ENCODE data around the gene KRTAP2-3.
"Not testable (repeated sequence)": the region's sequence is repeated elsewhere in the genome, so short reads cannot be mapped to it uniquely, and the experiment has no call there.

KRTAP2-3 gene, protein sequence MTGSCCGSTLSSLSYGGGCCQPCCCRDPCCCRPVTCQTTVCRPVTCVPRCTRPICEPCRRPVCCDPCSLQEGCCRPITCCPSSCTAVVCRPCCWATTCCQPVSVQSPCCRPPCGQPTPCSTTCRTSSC
- total RNA-seq: 0 reads per million in 2 donors

DNA sequence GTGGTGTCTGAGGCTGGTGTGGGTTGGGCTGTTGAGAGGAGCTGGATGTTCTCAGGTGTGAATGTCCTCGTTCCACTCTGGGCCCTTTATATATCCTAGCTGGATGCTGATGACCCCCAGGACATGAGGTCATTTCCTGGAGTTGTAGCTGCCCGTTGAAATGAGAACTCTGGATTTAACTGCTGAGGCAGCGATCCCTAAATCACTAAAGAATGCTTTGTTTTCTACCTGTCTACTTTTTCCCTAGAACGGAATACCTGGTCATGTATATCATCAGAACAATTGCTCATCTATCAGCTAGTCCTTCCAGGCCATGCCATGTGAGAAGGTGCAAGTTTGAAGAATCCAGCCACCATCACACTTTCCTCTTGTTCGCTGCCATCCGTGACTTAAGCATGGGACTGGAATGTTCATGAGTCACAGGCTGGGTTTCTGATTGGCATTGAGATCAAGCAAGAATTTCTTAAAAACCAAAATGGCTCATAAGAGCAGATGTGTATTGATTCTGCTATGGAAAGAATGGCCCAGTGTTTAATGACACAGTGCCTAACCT, at the start of gene KRTAP2-3:
Gene KRTAP2-3, minus strand, starts transcription at position 63 of the 553 bp plus-strand sequence. CDS start 64 bp downstream, outside the sequence.
- DNase-seq: no peak

DNA sequence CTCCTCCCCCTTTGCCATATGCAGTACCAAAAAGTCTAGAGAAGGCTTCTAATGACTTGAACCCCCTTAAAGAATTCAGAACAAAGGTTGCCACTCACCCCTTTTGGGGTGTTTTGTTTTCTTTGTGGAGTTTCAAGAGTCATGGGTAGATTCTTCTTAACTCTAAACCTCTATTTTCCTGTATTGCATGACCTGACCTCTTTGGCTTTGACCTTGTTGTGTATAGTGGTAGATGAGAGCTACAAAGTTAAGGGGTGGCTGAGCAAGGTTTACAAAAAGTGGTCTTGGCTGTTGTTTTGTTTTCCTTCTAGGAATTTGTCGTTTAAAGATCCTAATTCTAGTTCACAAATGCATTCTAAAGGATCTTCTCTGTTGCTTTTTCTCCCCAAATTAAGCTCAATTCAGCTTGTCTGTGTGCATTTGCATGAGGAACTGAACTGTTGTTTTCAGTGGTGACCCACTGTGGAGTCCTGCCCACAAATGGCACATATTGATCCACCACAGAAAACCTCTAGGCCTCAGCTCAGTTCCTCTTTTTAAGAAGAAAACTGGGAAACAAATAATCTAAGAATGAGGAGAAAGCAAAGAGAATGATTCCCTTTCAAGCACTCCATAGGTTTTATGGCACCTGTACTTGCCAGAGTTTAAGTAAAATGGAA, 48.9 kb upstream of the KRTAP2-3 start:
- DNase-seq: not testable (repeated sequence)

DNA sequence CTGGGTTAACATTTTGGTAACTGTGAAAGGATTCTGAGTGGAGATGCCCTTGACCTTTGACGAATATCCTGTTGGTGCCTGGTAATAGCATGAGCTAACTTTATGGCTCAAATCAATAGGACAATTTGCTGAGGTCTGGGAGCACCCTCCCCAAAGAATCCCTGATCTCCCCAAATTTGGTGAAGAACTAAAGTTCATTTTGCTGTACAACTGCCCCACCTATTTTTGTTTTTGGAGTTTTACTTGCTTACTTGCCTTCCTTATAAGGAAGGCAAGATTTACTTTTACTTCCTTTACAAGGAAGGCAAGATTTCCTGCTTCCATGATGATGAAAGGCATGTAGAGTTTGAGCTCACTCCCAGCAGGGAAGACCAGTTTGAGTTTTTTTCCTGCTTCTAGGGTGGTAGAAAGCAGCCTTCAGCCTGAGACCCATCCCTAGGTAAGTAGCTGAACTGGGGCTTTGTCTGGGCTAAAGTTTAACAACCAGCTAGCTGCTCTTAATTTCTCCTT, 48.1 kb upstream of the KRTAP2-3 start:
- no peak for DNase-seq

DNA sequence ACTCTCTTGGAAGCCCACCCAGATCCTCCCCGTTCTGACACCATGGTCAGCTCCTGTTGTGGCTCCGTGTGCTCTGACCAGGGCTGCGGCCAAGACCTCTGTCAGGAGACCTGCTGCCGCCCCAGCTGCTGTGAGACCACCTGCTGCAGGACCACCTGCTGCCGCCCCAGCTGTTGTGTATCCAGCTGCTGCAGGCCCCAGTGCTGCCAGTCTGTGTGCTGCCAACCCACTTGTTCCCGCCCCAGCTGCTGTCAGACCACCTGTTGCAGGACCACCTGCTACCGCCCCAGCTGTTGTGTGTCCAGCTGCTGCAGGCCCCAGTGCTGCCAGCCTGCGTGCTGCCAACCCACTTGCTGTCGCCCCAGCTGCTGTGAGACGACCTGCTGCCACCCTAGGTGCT, 45.4 kb upstream of the KRTAP2-3 start, which contains the start of gene KRTAP4-9:
Gene KRTAP4-9, plus strand, starts transcription at position 43 of the 400 bp plus-strand sequence. Its CDS starts 0 bp downstream, at position 43.
- DNase-seq: not testable (repeated sequence)

DNA sequence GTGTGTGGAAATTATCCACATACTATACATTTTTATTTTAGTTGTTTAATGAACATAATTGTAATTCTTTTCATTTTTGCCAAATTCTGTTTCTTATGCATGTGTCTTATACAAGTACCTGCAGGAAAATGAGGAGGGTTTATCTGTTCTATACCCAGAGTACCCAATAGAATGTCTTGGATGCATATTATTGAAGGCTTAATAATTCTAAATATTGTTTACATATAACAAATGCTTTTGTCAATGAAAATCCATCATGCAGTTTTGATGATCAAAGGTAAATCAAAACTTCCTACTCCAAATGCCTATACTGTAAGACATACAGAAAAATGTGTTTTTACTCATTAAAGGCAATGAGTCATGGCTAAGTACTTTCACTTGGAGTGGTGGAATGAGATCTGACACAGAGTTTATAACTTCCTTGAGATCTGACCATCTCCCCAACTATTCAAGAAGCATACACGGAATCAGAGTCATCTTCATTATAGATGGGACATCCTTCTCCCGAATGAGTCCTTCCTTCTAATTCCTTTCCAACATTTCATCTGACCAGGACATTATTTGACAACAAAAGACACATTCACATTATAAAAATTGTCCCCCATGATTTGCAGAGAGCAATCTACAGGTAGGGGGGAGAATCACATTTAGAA, 44.6 kb upstream of the KRTAP2-3 start:
- DNase-seq: not testable (repeated sequence)

DNA sequence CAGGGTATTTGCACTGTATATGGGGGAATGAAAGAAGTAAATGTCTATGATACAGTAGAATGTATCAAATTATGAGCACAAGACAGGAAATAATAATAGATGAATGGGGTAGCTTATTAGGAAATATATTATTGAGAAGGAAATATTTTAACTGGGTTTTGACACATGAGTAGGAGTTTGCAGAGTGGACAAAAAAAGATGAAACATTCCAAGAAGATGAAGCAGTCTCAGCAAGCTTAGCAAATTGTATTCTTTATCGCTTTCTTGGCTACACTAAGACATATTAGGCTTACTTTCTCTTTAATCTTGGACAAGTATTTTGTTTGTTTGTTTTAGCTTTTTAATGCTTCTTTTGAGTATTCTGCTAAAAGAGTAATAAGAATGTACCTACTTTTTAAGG, 44.0 kb upstream of the KRTAP2-3 start:
- no peak for DNase-seq

DNA sequence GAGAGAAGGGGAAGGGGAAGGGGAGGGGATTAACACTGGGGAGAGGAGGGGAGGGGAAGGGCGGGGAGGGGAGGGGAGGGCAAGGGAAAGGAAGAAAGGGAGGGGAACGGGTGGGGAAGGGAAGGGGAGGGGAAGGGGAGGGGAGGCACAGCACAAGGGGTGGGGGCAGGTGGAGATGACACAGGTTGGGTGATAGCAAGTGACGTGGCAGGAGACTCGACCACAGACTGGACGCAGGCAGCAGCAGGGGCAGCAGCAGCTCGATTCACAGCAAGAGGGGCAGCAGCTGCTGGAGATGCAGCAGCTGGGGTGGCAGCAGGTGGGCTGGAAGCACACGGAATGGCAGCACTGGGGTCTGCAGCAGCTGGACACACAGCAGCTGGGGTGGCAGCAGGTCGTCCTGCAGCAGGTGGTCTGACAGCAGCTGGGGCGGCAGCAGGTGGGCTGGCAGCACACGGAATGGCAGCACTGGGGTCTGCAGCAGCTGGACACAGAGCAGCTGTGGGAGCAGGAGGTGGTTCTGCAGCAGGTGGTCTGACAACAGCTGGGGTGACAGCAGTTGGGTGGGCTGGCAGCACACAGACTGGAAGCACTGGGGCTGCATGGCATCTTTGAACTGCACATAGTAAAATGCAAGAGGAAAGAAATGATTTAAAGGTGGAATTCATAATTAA, 41.8 kb upstream of the KRTAP2-3 start, which contains the start of gene KRTAP4-16:
Gene KRTAP4-16, minus strand, starts transcription at position 624 of the 674 bp plus-strand sequence. Its CDS starts 0 bp downstream, at position 624.
- DNase-seq: no peak

DNA sequence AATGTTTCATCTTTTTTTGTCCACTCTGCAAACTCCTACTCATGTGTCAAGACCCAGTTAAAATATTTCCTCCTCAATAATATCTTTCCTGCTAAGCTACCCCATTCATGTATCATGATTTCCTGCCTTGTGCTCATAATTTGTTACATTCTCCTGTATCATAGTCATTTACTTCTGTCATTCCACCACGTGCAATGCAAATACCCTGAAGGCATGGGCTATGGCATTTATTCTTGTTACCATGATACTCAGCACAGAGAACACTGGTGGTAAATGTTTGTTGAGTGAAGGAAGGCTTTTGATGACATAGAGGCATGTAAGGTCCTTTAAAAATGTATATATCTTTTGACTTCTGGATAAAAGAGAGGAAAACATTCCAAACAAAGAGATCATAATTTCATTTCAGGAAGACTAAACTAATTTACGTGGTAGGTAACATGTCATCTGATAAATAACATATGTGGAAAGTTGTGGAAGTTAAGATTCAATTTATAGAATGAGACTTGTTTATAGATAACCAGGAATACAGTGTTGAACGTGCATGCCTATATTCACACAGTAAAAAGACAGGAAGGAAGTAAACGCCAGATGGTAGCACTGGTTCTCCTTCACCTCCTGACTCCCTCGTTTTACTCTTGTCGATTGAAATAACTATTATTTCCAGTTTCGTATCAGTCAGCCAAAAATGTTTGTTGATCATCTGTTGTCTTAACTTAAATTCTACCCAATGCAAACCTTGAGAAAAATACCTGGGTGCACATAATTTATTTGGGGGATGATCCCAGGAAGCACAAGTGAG, 40.0 kb upstream of the KRTAP2-3 start:
- not testable (repeated sequence) for DNase-seq

DNA sequence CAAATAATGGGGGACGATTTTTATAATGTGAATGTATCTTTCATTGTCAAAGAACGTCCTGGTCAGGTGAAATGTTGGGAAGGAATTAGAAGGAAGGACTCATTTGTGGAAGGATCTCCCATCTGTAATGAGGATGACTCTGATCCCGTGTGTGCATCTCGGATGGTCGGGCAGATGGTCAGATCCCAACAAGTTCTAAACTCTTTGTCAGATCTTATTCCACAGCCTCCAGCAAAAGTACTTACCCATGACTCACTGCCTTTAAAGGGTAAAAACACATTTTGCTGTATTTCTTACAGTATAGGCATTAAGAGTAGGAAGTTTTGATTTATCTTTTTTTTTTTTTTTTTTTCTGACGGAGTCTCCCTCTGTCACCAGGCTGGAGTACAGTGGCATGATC, 38.6 kb upstream of the KRTAP2-3 start:
- no peak for DNase-seq

DNA sequence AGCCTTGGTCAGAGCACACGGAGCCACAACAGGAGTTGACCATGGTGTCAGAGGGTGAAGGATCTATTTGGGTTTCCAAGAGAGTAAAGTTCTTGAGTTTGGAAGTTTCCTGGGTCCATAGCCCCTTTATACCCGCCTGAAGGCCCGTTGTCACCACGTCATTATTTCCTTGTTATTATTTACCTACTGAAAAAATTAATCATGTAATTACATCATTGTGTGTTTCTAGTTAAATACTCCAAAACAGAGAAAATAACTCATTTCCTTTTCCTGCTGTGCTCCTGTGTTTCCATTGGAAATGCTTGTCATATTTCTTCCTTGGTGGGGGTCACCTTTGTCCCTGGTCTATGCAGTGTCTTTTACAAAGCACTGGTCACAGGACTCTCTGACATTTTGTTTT, 38.1 kb upstream of the KRTAP2-3 start, which contains the start of gene KRTAP4-8:
Gene KRTAP4-8, minus strand, starts transcription at position 101 of the 400 bp plus-strand sequence. Its CDS starts 58 bp downstream, at position 43.
- no peak for DNase-seq

DNA sequence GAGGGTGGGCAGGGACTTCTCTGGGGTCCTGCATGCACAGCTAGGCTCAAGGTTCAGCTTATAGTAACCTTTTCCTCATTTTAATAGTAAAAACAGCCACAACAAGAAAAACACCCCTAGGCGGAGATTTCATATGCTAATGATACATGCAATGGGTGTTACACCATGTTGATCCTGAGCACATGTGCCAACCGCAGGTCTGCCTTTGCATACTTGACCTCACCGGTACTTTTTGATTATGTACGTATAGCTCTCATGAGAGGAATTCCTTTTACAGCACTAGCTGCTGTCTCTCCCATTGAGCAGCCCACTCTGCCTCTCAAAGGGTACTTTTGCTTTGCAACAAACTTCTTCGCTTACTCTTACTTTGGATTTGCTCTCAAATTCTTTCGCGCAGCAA, 36.1 kb upstream of the KRTAP2-3 start:
- no peak for DNase-seq

DNA sequence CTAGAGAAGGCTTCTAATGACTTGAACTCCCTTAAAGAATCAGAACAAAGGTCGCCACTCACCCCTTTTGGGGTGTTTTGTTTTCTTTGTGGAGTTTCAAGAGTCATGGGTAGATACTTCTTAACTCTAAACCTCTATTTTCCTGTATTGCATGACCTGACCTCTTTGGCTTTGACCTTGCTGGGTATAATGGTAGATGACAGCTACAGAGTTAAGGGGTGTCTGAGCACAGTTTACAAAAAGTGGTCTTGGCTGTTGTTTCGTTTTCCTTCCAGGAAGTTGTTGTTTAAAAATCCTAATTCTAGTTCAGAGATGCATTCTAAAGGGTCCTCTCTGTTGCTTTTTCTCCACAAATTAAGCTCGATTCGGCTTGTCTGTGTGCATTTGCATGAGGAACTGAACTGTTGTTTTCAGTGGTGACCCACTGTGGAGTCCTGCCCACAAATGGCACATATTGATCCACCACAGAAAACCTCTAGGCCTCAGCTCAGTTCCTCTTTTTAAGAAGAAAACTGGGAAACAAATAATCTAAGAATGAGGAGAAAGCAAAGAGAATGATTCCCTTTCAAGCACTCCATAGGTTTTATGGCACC, 28.9 kb upstream of the KRTAP2-3 start:
- not testable (repeated sequence) for DNase-seq

DNA sequence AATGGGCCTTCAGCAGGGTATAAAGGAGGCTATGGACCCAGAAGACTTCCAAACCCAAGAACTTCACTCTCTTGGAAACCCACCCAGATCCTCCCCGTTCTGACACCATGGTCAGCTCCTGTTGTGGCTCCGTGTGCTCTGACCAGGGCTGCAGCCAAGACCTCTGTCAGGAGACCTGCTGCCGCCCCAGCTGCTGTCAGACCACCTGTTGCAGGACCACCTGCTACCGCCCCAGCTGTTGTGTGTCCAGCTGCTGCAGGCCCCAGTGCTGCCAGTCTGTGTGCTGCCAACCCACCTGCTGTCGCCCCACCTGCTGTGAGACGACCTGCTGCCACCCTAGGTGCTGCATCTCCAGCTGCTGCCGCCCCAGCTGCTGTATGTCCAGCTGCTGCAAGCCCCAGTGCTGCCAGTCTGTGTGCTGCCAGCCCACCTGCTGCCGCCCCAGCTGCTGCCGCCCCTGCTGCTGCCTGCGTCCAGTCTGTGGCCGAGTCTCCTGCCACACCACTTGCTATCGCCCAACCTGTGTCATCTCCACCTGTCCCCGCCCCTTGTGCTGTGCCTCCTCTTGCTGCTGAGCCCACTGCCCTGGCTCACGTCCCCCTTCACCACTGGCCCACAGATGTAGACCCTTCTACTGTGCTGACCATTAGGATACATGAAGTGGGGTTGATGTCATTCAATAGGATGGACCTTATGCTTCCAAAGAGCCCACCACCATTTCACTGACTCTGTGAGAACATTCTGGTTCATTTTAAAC, 24.4 kb upstream of the KRTAP2-3 start, which contains the start of gene KRTAP4-7:
Gene KRTAP4-7, plus strand, starts transcription at position 51 of the 757 bp plus-strand sequence. Its CDS starts 57 bp downstream, at position 108.
- DNase-seq: not testable (repeated sequence)

DNA sequence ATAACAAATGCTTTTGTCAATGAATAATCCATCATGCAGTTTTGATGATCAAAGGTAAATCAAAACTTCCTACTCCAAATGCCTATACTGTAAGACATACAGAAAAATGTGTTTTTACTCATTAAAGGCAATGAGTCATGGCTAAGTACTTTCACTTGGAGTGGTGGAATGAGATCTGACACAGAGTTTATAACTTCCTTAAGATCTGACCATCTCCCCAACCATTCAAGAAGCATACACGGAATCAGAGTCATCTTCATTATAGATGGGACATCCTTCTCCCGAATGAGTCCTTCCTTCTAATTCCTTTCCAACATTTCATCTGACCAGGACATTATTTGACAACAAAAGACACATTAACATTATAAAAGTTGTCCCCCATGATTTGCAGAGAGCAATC, 23.5 kb upstream of the KRTAP2-3 start:
- not testable (repeated sequence) for DNase-seq

DNA sequence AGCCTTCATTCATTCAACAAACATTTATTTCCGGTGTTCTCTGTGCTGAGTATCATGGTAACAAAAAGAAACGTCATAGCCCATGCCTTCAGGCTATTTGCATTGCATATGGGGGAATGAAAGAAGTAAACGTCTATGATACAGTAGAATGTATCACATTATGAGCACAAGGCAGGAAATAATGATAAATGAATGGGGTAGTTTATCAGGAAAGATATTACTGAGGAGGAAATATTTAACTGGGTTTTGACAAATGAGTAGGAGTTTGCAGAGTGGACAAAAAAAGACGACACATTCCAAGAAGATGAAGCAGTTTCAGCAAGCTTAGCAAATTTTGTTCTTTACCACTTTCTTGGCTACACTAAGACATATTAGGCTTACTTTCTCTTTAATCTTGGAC, 22.7 kb upstream of the KRTAP2-3 start:
- DNase-seq: no peak

DNA sequence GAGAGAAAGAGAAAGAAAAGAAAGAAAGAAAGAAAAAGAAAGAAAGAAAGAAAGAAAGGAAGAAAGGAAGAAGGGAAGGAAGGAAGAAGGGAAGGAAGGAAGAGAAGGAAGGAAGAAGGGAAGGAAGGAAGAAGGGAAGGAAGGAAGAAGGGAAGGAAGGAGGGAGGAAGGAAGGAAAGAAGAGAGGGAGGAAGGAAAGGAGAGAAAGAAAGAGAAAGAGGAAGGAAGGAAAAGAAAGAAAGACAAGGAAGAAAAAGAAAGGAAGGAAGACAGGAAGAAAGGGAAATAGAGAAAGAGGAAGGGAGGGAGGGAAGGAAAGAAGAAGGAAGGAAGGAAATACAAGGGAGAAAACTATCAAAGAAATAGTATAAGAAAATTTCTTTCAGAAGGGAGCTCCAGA, 16.9 kb upstream of the KRTAP2-3 start:
- DNase-seq: no peak

DNA sequence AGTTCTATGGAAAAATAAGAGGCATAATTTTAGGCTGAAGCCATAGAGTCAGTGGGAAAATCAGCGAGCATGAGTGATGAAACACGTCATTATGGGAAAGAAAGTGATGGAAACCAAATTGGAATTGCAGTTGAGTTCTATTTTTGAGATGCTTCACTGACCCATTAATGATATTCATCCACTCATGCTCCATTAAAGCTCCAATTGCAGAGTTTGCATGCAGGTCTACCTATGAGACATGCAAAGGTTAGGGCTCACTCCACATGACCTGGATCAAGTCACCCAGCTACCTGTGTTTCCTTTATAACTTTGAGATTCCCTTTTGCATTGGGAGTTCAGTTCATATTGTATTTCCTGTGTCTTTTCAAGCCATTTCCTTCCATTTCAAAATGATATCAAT, 13.8 kb upstream of the KRTAP2-3 start:
- DNase-seq: no peak

DNA sequence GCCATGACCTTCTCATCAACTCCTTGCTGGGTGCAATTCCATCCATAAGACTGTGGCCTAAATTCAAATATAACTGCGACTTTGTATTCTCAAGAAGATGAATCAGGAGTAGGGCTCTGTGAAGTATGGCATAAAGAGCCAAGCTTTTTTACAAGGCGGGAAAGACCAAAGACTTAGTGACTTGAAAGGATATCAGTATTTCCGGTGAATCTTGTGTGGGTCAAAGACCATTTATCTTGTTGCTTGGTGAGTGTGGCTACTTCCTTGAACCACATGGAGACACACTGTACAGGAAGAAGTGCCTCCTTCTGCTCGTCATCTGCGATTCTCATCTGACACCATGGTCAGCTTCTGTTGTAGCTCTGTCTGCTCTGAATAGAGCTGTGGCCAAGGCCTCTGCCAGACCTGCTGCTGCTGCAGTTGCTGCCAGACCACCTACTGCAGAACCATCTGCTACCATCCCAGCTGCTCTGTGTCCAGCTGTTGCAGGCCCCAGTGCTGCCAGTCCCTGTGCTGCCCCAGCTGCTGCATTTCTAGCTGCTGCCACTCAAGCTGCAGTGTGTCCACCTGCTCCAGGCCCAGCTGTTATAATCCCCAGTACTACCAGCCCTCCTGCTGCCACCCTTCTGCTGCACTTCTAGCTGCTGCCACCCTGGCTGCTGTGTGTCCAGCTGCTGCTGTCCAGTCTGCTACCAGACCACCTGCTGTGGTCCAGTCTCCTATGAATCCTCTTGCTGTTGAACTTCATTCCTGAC, 11.9 kb upstream of the KRTAP2-3 start:
- DNase-seq: no peak

DNA sequence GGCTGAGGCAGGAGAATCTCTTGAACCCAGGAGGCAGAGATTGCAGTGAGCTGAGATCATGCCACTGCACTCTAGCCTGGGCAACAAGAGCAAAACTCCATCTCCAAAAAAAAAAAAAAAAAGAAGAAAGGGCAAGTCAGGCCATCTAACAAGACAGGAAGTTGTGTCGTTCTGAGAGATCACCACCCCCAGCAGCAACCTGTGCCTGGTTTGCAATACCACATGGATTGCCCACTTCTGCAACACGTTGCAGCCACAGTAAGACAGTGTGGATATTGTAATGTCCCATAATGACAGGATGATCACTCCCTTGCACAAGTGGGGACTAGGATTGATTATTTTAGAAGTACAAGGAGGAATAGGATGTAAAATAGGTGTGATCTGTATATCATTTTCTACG, 9.1 kb upstream of the KRTAP2-3 start:
- DNase-seq: no peak

DNA sequence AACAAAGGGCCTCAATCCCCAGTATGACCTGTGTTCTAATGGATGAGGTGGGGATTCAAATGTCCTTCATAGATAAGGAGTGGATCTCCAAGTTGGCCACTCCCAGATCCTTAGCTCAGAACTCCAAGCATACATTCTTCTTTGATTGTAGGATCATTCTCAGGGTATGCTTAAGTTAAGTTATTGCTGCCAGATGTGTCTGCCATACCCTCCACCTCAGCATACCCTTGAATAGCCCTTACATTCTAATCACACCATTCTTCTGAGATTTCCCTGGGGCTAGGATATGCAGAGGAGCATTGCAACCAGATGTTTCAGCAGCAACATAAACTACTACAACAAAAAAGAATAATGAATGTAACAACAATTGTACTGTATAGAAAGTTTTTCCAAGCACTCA, 7.4 kb upstream of the KRTAP2-3 start:
- DNase-seq: no peak

Measured in T-helper 9 cell (primary cell).